ENCODE measurements around the gene IRF4.

The IRF4 gene

GRCh38 chr6:410555-411395 lies 19.2 kb downstream of the IRF4 start:
- DNase-seq (ENCODE audit: extremely low read depth, low read depth): no peak
- no peak for TF ChIP-seq CTCF (IDR thresholded peaks at IDR 0.05; ENCODE audit: low read depth, low read length)

- no peak for TF ChIP-seq CTCF (IDR thresholded peaks at IDR 0.05; ENCODE audit: low read depth, low read length)
- DNase-seq (ENCODE audit: extremely low read depth, low read depth): no peak
These were observed 20.0 kb downstream of the IRF4 start for GRCh38 chr6:411402-412145.

DNA sequence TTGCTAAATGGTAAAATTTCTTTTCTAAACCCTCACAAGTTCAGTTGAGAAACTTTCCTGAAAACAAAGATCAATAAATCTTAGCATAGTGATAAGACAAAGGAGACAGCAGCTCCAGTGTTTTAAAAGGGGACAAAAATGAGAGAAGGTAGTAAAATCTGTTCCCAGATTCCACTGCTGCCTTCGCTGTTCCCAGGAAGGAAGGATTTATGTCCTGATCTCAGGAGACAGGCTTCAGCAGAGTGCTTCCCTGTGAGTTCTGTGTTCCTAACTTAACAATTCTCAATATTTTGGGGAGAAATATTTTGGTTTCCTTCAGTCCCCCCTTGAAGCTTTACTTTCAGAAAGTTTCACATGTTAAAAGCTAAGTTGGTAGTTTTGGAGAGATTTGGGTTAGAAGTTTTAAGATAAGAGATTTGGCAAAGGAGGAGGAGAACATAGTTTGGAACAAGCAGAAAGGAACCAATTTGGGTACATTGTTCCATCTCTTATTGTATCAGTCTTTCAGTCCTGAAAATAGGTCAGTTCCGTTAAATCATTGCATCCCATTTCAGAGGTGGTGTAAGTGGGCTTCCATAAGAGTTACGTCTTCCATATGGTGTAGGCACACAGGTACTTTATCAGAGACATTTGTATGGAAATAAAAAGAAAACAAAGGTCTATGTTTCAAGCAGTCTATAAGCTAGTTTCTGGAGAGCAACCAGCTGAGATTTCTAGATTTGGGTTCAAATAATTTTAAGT lies 20.8 kb downstream of the IRF4 start:
- DNase-seq (ENCODE audit: extremely low read depth, low read depth): no peak
- no peak for TF ChIP-seq CTCF (IDR thresholded peaks at IDR 0.05; ENCODE audit: low read depth, low read length)

DNA sequence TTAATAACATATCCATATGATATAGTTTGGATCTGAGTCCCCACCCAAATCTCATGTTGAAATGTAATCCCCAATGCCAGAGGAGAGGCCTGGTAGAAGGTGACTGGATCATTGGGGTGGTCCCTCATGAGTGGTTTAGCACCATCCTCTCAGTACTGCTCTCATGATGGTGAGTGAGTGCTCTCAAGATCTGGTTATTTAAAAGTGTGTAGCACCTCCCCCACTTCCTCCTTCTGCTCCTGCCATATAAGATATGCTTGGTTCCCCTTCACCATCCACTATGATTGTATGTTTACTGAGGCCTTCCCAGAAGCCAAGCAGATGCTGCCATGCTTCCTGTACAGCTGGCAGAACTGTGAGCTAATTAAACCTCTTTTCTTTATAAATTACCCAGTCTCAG lies 22.9 kb downstream of the IRF4 start:
- no peak for DNase-seq (ENCODE audit: extremely low read depth, low read depth)
- TF ChIP-seq CTCF (IDR thresholded peaks at IDR 0.05; ENCODE audit: low read depth, low read length): no peak

DNA sequence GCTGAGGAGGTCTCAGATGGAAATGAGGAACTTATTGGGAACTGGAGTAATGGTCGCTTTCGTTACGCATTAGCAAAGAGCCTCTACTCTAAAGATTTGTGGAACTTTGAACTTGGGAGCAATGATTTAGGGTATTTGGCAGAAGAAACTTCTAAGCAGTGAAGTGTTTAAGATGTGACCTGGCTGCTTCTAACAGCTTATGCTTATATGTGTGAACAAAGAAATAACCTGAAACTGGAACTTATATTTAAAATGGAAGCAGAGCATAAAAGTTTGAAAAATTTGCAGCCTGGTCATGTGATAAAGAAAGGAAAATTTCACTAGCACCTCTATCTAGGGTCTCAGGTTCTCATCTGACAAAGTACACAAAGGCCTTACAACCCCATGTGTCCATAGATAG lies 23.5 kb downstream of the IRF4 start:
- no peak for TF ChIP-seq CTCF (IDR thresholded peaks at IDR 0.05; ENCODE audit: low read depth, low read length)
- DNase-seq (ENCODE audit: extremely low read depth, low read depth): no peak

DNA sequence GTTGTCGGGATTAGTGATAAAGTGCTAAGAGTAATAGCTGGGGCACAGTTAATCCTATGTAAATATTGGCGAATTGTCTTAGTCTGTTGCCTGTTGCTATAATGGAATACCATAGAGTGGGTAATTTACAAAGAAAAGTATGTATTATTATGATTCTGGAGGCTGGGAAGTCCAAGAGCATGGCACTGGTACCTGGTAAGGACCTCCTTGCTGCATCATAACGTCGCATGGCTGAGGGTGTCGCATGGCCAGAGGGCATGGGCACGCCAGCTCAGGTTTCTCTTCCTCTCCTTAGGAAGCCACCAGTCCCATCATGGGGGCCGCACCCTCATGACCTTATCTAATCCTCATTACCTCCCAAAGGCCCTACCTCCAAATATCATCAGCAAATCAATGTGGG lies 29.7 kb downstream of the IRF4 start:
- DNase-seq (ENCODE audit: extremely low read depth, low read depth): no peak
- no peak for TF ChIP-seq CTCF (IDR thresholded peaks at IDR 0.05; ENCODE audit: low read depth, low read length)
